Hematopoietic multipotent progenitor cell treated with erythropoietin and hydrocortisone succinate and interleukin-3 and kit ligand, for 4 days (in vitro differentiated cells): ENCODE results near the gene USP44.

Source experiments
- DNase-seq: peaks from one replicate; pipeline ENCODE4 v3.0.0-alpha.2; 2015

USP44 gene

DNA sequence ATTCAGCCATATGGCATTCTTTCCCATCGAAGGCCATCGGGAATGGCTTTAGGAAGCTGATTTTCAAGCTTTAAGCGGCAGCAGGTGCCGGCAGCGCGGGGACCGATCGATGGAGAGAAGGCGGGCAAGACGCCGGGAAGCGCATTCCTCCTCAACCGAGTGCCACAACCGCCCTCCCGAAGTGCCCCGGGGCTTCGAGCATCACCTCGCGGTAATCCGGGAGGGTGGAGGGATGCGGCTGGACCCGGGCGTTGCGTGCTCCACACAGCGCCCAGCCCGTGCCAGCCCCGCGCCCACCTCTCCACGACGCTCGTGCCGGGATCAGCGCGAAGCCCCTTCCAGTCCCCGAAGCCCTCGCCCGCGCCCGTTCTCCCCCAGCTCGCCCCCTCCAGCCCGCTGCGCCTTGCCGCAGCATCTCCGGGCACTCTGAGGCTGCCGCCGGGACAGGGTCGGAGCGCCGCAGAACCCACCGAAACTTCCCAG, 3.2 kb downstream of the USP44 start:
- DNase-seq, result peak; percentile 38

DNA sequence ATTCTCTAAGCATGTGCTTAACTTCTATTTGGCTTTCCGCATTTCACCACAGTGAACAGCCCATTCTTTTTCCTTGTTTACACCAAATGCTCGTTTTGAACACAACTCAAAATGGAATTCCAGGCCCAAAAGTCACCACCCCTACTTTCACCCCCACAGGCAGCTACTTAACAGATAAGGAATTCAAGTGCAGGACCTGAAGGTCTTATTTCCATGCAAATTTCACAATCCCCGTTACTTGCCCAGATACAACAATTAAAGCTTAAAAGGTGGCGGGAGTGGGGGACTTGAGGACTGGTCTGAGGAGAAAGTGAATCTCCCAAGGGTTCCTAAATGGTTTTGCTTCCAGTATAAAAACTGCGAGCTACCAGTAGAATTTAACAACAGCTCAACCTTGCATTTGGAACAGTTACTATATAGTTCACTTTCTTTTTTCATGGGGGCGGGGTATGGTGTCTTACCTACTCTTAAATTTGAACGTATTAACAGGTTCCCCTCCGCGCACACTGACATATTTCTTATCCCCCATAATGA, 3.7 kb downstream of the USP44 start:
- DNase-seq, result peak; percentile 15

DNA sequence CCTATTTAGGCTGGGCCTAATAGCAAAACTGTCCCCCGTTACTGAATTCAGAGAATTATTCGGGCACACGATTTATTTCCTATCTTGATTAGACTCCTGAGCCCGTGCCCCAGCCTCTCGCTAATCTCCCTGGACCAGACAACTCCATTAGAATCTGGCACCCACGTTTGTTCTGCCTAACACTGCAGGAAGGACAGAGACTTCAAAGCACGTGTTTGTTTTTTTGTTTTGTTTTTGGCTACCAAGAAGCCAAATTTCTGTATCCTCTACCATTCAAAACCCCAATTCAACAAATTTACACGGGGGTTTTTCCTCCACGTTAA, 4.8 kb downstream of the USP44 start:
- peak; percentile 51 for DNase-seq

DNA sequence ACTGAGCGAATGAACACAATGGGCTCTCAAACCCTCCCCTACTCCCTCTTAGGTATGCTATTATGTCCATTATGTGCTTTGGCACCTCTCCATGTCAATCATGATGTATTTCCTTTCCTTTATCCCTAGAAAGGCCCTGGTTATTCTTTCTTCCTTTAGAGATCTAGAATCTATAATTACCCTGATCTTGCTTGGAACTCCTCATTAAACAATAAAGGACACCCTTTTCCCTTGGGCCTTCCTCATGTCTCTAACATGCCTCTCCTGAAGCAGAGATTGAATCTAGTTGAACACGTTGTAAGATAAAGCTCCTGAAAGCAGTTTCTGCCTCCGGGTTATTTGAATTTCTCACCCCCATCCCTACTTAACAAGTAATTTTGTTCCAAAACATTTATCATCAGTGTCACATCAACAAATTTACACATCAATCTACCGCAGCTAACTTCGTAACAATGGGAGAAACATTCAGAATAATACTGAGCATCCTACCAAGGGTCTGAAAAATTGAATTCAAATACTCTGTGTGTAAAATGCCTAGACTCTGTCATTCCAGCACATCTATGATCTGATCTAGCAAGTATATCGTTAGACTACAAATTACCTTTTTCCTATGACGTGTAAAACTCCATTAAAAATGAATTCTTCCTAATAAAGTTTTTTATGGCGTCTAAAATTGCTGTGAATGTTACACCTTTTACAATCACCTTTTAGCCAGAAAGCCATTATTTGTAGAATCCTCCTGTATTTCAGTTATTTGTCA, 5.4 kb downstream of the USP44 start:
- no peak for DNase-seq

GRCh38 chr12:95545303-95545702, 6.0 kb downstream of the USP44 start:
- no peak for DNase-seq

- DNase-seq, result no peak
Observed at GRCh38 chr12:95544756-95545155, 6.5 kb downstream of the USP44 start.

DNA sequence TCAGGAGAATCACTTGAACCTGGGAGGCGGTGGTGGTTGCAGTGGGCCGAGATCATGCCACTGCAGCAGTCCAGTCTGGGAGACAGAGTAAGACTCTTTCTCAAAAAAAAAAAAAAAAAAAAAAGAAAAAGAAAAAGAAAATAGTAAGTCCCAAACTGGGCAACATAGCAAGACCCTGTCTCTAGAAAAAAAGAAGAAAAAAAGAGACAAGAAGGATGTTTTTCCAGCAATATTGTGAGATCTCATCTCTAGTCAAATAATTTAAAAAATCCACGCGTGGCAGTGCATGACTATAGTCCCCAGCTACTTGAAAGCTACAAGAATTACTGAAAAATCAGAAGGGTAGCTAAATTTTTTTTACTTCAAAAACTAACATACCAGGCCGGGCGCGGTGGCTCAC, 8.0 kb downstream of the USP44 start:
- DNase-seq, result no peak

GRCh38 chr12:95541436-95541835, 9.8 kb downstream of the USP44 start:
- DNase-seq, result no peak

DNA sequence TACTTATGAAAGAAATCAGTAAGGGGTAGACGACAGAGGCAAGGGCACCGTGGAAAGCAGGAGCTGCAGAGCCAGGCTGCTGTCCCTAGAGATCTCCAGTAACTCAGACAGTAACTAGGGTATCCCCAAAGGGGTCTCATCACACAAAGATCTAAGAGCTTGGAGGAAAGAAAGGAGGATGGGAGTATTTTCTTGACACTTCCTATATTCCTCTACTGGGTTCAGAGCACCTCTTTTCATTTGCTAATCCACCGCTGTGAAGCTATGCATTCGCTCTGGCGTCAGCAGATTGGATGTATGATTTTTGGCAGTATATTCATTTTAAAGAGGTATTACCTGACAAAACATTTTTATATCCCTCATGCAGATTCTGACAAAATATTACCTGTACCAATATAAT, 12.6 kb downstream of the USP44 start:
- no peak for DNase-seq

DNA sequence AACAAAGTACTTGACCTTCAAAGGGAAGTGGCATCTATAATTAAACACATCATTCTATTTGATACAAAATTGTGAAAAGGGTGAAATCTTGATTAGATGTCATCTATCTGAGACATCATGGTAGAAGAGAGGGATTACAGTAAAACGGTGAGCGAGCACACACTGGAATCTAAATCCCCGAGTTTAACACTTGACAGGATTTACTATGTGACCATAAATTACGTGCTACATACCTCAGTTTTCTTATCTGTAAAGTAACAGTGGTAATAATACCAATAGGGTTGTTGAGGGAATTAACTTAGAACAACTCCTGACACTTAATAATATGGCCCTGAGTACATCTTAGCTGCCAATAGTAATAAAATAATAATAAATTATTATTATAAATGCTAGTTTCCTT, 13.3 kb downstream of the USP44 start:
- DNase-seq, result no peak

DNA sequence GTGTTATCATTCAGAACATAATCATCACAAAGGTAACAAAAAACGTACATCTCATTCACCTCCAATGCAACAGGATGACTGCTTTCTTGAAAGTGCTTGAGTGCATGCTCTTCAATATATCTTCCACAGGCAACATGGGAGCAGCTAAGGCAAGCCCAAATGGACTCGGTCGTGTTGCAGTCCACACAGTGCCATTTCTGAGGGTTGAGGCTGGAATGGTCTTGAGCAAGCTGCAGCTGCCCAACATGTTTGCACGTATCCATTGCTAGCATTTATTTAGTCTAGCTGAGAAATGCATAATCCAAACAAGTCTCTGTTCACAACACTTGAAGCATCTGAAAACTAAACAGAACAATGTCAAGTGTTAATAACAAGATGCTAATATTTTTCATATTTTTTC, 17.3 kb downstream of the USP44 start:
- DNase-seq, result no peak

- no peak for DNase-seq
Observed at GRCh38 chr12:95532851-95533250, 18.4 kb downstream of the USP44 start.

GRCh38 chr12:95529693-95530225, 21.5 kb downstream of the USP44 start:
- no peak for DNase-seq

- no peak for DNase-seq
Observed at GRCh38 chr12:95528431-95528830, 22.8 kb downstream of the USP44 start.

DNA sequence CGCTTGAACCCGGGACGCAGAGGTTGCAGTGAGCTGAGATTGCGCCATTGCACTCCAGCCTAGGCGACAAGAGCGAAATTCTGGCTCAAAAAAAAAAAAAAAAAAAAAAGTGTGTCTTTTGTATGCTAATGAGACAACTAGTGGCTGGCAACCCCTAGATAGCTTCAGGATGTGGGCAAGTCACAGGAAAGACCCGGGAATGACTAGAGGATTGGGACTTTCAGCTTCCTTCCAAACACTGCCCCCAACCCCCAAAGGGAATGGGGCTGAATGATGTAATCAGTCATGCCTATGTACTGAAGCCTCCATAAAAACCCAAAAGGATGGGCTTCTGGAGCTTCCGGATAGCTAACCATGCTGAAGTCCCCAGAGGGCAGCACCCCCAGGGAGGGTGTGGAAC, 28.6 kb downstream of the USP44 start:
- DNase-seq, result no peak

DNA sequence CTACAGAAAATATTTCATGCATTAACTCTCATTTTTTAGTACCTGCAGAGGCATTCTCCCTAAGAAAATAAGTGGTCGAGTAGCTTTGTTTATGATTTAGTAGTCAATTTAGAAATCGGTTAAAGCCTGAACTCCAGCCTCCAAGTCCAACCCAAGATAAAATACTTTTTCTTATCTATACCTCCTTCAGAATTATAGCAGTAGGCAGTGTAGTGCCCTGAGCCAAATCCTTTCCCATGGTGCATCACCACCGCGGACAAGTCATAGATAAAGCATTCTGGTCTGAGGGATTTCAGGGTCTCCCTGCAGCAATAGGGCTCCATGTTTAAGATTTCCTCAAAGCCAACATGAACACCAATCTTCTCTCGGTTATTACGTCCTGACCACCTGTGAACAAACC, 30.5 kb downstream of the USP44 start:
- DNase-seq, result peak; percentile 44

DNA sequence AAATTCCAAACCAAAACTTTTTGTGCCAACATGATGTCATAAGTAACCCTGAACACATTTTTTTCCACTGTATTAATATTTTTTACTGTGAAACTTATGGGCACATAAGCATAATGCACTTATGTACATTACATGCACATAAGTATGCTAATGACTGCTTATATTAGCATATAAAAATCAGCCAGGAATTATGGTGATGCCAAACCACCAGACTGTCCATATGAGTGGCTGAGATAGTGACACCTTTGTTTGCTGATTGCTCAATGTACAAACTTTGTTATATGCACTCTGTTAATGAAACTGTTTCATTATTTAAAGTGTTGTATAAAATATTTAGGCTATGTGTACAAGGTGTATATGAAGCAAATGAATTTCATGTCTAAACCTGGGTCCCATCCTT, 32.3 kb downstream of the USP44 start:
- DNase-seq, result peak; percentile 40

- no peak for DNase-seq
Observed at GRCh38 chr12:95517246-95517645, 34.0 kb downstream of the USP44 start.

GRCh38 chr12:95516757-95517156, 34.5 kb downstream of the USP44 start:
- peak; percentile 89 for DNase-seq

DNA sequence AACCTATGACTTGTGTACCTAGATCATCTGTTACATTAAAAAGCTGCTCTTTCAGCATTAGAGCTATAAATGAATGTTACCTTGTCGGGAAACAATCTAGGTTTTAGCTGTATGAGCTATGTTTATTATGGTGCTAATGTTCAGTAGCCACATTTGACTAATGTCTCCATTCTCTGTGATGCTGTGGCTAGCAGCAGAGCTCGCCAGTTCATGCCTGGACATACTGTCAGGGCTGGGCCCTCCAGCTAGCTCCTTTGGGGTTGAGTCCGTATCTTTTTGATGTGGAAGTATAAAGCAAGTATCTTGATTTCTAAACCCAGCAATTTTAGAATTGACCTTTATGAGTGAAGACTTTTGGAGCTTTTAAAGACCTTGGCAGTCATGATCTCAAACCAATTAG, 36.1 kb downstream of the USP44 start:
- DNase-seq, result no peak

DNA sequence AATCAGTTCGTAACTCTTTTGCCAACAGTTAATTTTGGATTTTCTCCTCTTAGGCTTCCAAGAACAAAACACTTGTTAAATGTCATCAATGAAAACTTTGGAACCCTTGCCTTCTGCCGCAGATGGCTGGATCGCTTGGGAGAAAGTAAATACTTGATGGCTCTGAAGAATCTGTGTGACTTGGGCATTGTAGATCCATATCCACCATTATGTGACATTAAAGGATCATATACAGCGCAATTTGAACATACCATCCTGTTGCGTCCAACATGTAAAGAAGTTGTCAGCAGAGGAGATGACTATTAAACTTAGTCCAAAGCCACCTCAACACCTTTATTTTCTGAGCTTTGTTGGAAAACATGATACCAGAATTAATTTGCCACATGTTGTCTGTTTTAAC, 37.7 kb downstream of the USP44 start:
- no peak for DNase-seq

- DNase-seq, result no peak
Observed at GRCh38 chr12:95511977-95512376, 39.3 kb downstream of the USP44 start.

DNA sequence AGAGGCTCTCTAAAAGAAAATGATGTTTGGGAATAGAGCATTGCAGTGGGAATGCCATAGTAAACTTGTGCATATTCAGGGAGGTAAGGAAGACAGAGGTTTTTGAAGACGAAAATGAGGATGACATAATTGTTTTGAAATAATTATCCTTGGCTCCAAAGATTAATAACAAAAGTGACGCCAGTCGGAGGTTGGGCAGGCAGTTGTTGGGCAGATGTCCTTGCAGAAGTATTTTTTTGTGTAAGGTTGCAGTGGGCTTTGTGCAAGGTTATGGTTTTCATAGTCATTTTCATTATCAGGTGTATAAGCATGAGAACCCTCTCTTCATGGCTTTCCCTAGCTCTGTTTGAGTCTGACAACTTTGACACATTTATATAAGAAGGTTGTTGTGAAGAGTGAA, 42.0 kb downstream of the USP44 start:
- no peak for DNase-seq

DNA sequence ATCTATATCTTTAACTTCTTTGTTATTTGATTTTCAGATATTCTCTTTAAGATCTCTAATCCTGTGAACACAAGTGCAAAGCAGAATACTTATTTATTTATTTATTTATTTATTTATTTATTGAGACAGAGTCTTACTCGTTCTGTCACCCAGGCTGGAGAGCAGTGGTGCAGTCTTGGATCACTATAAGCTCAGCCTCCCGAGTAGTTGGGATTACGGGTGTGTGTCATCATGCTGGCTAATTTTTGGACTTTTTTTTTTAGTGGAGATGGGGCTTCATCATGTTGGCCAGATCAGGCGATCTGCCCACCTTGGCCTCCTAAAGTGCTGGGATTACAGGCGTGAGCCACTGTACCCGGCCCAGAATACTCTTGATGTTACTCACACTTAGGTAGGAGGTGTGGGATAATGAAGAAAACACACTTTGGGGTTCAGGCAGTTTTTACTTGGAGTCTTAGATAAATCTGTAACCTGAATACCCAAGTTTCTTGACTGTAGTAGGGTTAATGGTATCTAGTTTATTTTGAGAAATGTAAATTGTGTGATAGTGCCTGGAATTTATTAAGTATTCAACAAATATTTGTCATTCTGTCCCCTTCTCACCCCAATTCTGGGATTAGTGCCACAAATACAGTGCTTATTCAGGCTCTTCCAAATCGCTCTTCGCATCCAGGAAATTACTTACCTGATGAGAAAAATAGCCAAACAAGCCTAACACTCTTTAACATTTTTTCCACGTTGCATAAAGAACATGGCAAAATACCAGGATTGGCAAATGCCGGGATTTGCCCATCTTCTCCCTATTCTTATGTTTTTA, 44.4 kb downstream of the USP44 start:
- no peak for DNase-seq
